ENCODE data around the gene NUB1.

NUB1 gene

GRCh38 chr7:151321341-151321740 lies 20.3 kb upstream of the NUB1 start:
- Histone ChIP-seq H3K4me1 (ENCODE audit: control insufficient read depth in 2 of 2, insufficient read depth in 1 of 2, low read depth in 1 of 2, low read length in 2 of 2) (no peaks in the 10 kb centered on the region), H4K91ac (ENCODE audit: low read depth, low read length, poor library complexity) (no peak overlapping the region), H3K4me2 (ENCODE audit: insufficient read depth, low read length, poor library complexity, severe bottlenecking) (no peak overlapping the region), H3K27ac (replicated peaks; ENCODE audit: low read length) (no peak overlapping the region), H3K14ac (ENCODE audit: low read length) (no peak overlapping the region), H3K36me3 (replicated peaks in 1 of 2; ENCODE audit: control insufficient read depth in 2 of 2, insufficient read depth in 2 of 2, low read length in 2 of 2) (no peaks in the 10 kb centered on the region), H2BK12ac (ENCODE audit: low read length) (no peak overlapping the region), H3K4me3 (ENCODE audit: low read length in 2 of 2) (no peak overlapping the region), H2AFZ (ENCODE audit: low read length) (no peak overlapping the region), H2BK5ac (ENCODE audit: low read length) (no peak overlapping the region), H3K9me3 (replicated peaks in 1 of 2; ENCODE audit: control insufficient read depth in 2 of 2, insufficient read depth in 1 of 2, low read depth in 1 of 2, low read length in 2 of 2) (peaks cover 24 to 30% of the 10 kb centered on the region in 2 donors), H3K9ac (ENCODE audit: low read depth, low read length, poor library complexity) (no peak overlapping the region), H3K27me3 (ENCODE audit: control insufficient read depth in 3 of 3, insufficient read depth in 3 of 3, low read depth in 1 of 3, low read length in 3 of 3) (peaks cover 0 to 5% (median 0%) of the 10 kb centered on the region in 3 experiments), H2AK5ac (ENCODE audit: low read depth, low read length) (no peak overlapping the region), H3K18ac (ENCODE audit: low read length) (no peak overlapping the region), H3K79me1 (ENCODE audit: low read depth, low read length) (no peaks in the 10 kb centered on the region), H2BK15ac (ENCODE audit: low read length) (no peak overlapping the region), H3K4ac (ENCODE audit: low read length) (no peak overlapping the region), H3K23ac (ENCODE audit: low read depth, low read length, poor library complexity) (no peak overlapping the region), H4K8ac (ENCODE audit: low read depth, low read length) (no peak overlapping the region), H2BK120ac (ENCODE audit: low read depth, low read length) (no peak overlapping the region)
- DNase-seq (ENCODE audit: low spot score) = no peak
- WGBS, 2 donors (ENCODE audit: extremely low coverage in 2 of 2, insufficient read length in 2 of 2, insufficient replicate concordance in 1 of 2) = no CpG with 5 or more reads among the region's 3 CpGs

DNA sequence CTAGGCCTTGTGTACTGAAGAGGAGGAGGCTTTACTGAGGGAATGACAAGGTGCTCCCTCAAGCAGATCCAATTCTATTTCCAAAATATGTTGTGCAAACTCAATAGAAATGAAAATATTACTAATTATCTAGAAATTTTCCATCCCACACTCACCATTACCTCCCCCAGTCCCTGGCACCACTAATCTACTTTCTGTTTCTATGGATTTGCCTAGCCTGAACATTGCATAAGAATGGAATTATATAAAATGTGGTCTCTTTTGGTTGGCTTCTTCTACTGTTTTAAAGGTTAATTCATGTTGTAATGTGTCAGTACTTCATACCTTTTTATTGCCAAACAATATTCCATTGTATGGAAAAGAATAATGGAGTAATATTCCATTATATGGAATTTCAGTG lies 18.7 kb upstream of the NUB1 start:
- H3K27ac ChIP-seq (replicated peaks; ENCODE audit: low read length) = no peak overlapping the region
- H4K91ac ChIP-seq (ENCODE audit: low read depth, low read length, poor library complexity) = no peak overlapping the region
- no peak overlapping the region for H2BK5ac ChIP-seq (ENCODE audit: low read length)
- no peak overlapping the region for H3K4ac ChIP-seq (ENCODE audit: low read length)
- H3K4me2 ChIP-seq (ENCODE audit: insufficient read depth, low read length, poor library complexity, severe bottlenecking) = no peak overlapping the region
- DNase-seq (ENCODE audit: low spot score) = no peak
- H3K18ac ChIP-seq (ENCODE audit: low read length) = no peak overlapping the region
- H2BK12ac ChIP-seq (ENCODE audit: low read length) = no peak overlapping the region
- no peaks in the 10 kb centered on the region for H3K4me1 ChIP-seq (ENCODE audit: control insufficient read depth in 2 of 2, insufficient read depth in 1 of 2, low read depth in 1 of 2, low read length in 2 of 2)
- H3K9me3 ChIP-seq (replicated peaks in 1 of 2; ENCODE audit: control insufficient read depth in 2 of 2, insufficient read depth in 1 of 2, low read depth in 1 of 2, low read length in 2 of 2) = peaks cover 24 to 30% of the 10 kb centered on the region in 2 donors
- no peak overlapping the region for H2BK120ac ChIP-seq (ENCODE audit: low read depth, low read length)
- no peak overlapping the region for H4K8ac ChIP-seq (ENCODE audit: low read depth, low read length)
- H3K23ac ChIP-seq (ENCODE audit: low read depth, low read length, poor library complexity) = no peak overlapping the region
- H3K14ac ChIP-seq (ENCODE audit: low read length) = no peak overlapping the region
- H2BK15ac ChIP-seq (ENCODE audit: low read length) = no peak overlapping the region
- no peaks in the 10 kb centered on the region for H3K79me1 ChIP-seq (ENCODE audit: low read depth, low read length)
- peaks cover 0 to 4% (median 0%) of the 10 kb centered on the region in 3 experiments for H3K27me3 ChIP-seq (ENCODE audit: control insufficient read depth in 3 of 3, insufficient read depth in 3 of 3, low read depth in 1 of 3, low read length in 3 of 3)
- H2AK5ac ChIP-seq (ENCODE audit: low read depth, low read length) = no peak overlapping the region
- H2AFZ ChIP-seq (ENCODE audit: low read length) = no peak overlapping the region
- no peaks in the 10 kb centered on the region for H3K36me3 ChIP-seq (replicated peaks in 1 of 2; ENCODE audit: control insufficient read depth in 2 of 2, insufficient read depth in 2 of 2, low read length in 2 of 2)
- no peak overlapping the region for H3K9ac ChIP-seq (ENCODE audit: low read depth, low read length, poor library complexity)
- no peak overlapping the region for H3K4me3 ChIP-seq (ENCODE audit: low read length in 2 of 2)

DNA sequence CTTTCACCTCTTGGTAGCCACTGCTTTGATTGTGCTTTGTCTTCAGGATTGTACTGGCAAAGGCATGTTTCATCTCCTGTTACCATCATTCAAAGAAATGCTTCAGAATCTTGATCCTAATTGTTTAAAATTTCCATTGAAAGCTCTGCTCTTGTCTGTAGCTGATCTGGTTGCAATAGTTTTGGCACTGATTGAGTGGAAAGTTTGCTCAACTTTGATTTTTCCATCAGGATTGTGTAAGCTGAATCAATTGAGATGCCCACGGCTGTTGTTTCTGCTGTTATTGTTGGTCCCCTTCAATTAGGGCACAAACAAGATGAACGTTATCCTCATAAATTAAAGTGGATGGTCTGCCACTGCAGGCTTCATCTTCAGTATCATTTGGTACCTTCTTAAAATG lies 14.6 kb upstream of the NUB1 start:
- Histone ChIP-seq H3K23ac (ENCODE audit: low read depth, low read length, poor library complexity) (no peak overlapping the region), H3K14ac (ENCODE audit: low read length) (no peak overlapping the region), H2BK5ac (ENCODE audit: low read length) (no peak overlapping the region), H3K27me3 (ENCODE audit: control insufficient read depth in 3 of 3, insufficient read depth in 3 of 3, low read depth in 1 of 3, low read length in 3 of 3) (no peaks in the 10 kb centered on the region), H4K91ac (ENCODE audit: low read depth, low read length, poor library complexity) (no peak overlapping the region), H3K9me3 (replicated peaks in 1 of 2; ENCODE audit: control insufficient read depth in 2 of 2, insufficient read depth in 1 of 2, low read depth in 1 of 2, low read length in 2 of 2) (peaks cover 0 to 3% of the 10 kb centered on the region in 2 donors), H2AFZ (ENCODE audit: low read length) (no peak overlapping the region), H2AK5ac (ENCODE audit: low read depth, low read length) (no peak overlapping the region), H2BK15ac (ENCODE audit: low read length) (no peak overlapping the region), H3K36me3 (replicated peaks in 1 of 2; ENCODE audit: control insufficient read depth in 2 of 2, insufficient read depth in 2 of 2, low read length in 2 of 2) (no peaks in the 10 kb centered on the region), H4K8ac (ENCODE audit: low read depth, low read length) (no peak overlapping the region), H3K4ac (ENCODE audit: low read length) (no peak overlapping the region), H3K79me1 (ENCODE audit: low read depth, low read length) (no peaks in the 10 kb centered on the region), H2BK120ac (ENCODE audit: low read depth, low read length) (no peak overlapping the region), H2BK12ac (ENCODE audit: low read length) (no peak overlapping the region), H3K4me2 (ENCODE audit: insufficient read depth, low read length, poor library complexity, severe bottlenecking) (no peak overlapping the region), H3K4me1 (ENCODE audit: control insufficient read depth in 2 of 2, insufficient read depth in 1 of 2, low read depth in 1 of 2, low read length in 2 of 2) (no peaks in the 10 kb centered on the region), H3K18ac (ENCODE audit: low read length) (no peak overlapping the region), H3K4me3 (ENCODE audit: low read length in 2 of 2) (no peak overlapping the region), H3K27ac (replicated peaks; ENCODE audit: low read length) (no peak overlapping the region), H3K9ac (ENCODE audit: low read depth, low read length, poor library complexity) (no peak overlapping the region)
- WGBS, 2 donors (ENCODE audit: extremely low coverage in 2 of 2, insufficient read length in 2 of 2, insufficient replicate concordance in 1 of 2) = no CpG with 5 or more reads among the region's 2 CpGs
- DNase-seq (ENCODE audit: low spot score) = no peak

DNA sequence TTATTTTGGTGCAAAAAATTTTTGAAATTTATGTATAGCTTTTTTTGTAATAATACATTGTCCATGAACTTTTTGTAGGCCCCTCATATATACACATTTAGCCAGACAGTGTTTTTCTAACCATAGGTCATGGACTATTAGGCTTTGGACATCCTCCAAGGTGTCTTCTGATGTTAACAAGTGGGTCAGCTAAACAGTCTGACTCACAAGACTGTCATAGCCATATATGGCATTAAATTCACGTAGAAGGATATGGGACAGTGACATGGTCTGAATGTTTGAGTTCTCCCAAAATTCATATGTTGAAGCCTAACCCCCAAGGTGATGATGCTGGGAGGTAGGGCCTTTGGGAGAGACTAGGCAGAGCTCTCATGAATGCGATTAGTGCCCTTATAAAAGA lies 14.0 kb upstream of the NUB1 start:
- H3K9ac ChIP-seq (ENCODE audit: low read depth, low read length, poor library complexity) = no peak overlapping the region
- H2AK5ac ChIP-seq (ENCODE audit: low read depth, low read length) = no peak overlapping the region
- H3K27ac ChIP-seq (replicated peaks; ENCODE audit: low read length) = no peak overlapping the region
- H2BK5ac ChIP-seq (ENCODE audit: low read length) = no peak overlapping the region
- no peaks in the 10 kb centered on the region for H3K4me1 ChIP-seq (ENCODE audit: control insufficient read depth in 2 of 2, insufficient read depth in 1 of 2, low read depth in 1 of 2, low read length in 2 of 2)
- H3K36me3 ChIP-seq (replicated peaks in 1 of 2; ENCODE audit: control insufficient read depth in 2 of 2, insufficient read depth in 2 of 2, low read length in 2 of 2) = no peaks in the 10 kb centered on the region
- no peaks in the 10 kb centered on the region for H3K79me1 ChIP-seq (ENCODE audit: low read depth, low read length)
- no peak overlapping the region for H3K23ac ChIP-seq (ENCODE audit: low read depth, low read length, poor library complexity)
- no CpG with 5 or more reads among the region's 2 CpGs for whole genome bisulfite sequencing, 2 donors (ENCODE audit: extremely low coverage in 2 of 2, insufficient read length in 2 of 2, insufficient replicate concordance in 1 of 2)
- H3K9me3 ChIP-seq (replicated peaks in 1 of 2; ENCODE audit: control insufficient read depth in 2 of 2, insufficient read depth in 1 of 2, low read depth in 1 of 2, low read length in 2 of 2) = peaks cover 0 to 2% of the 10 kb centered on the region in 2 donors
- no peak overlapping the region for H2BK12ac ChIP-seq (ENCODE audit: low read length)
- H3K18ac ChIP-seq (ENCODE audit: low read length) = no peak overlapping the region
- no peak for DNase-seq (ENCODE audit: low spot score)
- H2BK15ac ChIP-seq (ENCODE audit: low read length) = no peak overlapping the region
- H3K14ac ChIP-seq (ENCODE audit: low read length) = no peak overlapping the region
- no peak overlapping the region for H3K4me2 ChIP-seq (ENCODE audit: insufficient read depth, low read length, poor library complexity, severe bottlenecking)
- H2BK120ac ChIP-seq (ENCODE audit: low read depth, low read length) = no peak overlapping the region
- H3K4ac ChIP-seq (ENCODE audit: low read length) = no peak overlapping the region
- H4K8ac ChIP-seq (ENCODE audit: low read depth, low read length) = no peak overlapping the region
- peaks cover 0 to 2% (median 0%) of the 10 kb centered on the region in 3 experiments for H3K27me3 ChIP-seq (ENCODE audit: control insufficient read depth in 3 of 3, insufficient read depth in 3 of 3, low read depth in 1 of 3, low read length in 3 of 3)
- no peak overlapping the region for H4K91ac ChIP-seq (ENCODE audit: low read depth, low read length, poor library complexity)
- no peak overlapping the region for H3K4me3 ChIP-seq (ENCODE audit: low read length in 2 of 2)
- H2AFZ ChIP-seq (ENCODE audit: low read length) = no peak overlapping the region

All from neuronal stem cell (in vitro differentiated cells).